Activated CD8-positive, alpha-beta T cell treated with anti-CD3 and anti-CD28 coated beads for 36 hours (primary cell): ENCODE measurements around the gene SHISAL2A. TPM values are rescaled to one million over a fixed set of nuclear protein-coding genes. Genes with fewer than 3 reads are reported as not detected.

Experiments
- ATAC-seq: fragments of 200-7000 bp; cut with Tn5 transposase; one replicate; pipeline ENCODE4 v1.10.0; 2021; ENCODE audit warnings: mild to moderate bottlenecking, moderate library complexity
- CTCF ChIA-PET: fragments of 350-600 bp; sonication (Branson Sonifier 250); formaldehyde crosslinking; loops from one replicate; lab custom pipeline; 2021; ENCODE audit warnings: antibody characterized with exemption; lab: Charles Lee
- POLR2A ChIA-PET: fragments of 350-600 bp; sonication (Branson Sonifier 250); formaldehyde crosslinking; loops from one replicate; lab custom pipeline; 2021; ENCODE audit warnings: antibody characterized with exemption; lab: Charles Lee
- DNase-seq: peaks from one replicate; pipeline ENCODE4 v3.0.0-alpha.2; 2020
- H3K27ac Mint-ChIP-seq: one replicate; pipeline ENCODE4 v1.8.0; 2021; ENCODE audit warnings: mild to moderate bottlenecking, mixed read lengths
- H3K27me3 Mint-ChIP-seq: one replicate; pipeline ENCODE4 v1.8.0; 2021; ENCODE audit warnings: mixed read lengths
- H3K36me3 Mint-ChIP-seq: one replicate; pipeline ENCODE4 v1.8.0; 2021; ENCODE audit warnings: low read depth, mixed read lengths
- H3K4me1 Mint-ChIP-seq: one replicate; pipeline ENCODE4 v1.8.0; 2021; ENCODE audit warnings: low read depth, mixed read lengths
- H3K4me3 Mint-ChIP-seq: one replicate; pipeline ENCODE4 v1.8.0; 2021; ENCODE audit warnings: mild to moderate bottlenecking, moderate library complexity, mixed read lengths
- H3K9me3 Mint-ChIP-seq: one replicate; pipeline ENCODE4 v1.8.0; 2021; ENCODE audit warnings: mixed read lengths
- CTCF ChIP-seq: fragments of 200-600 bp; IDR thresholded peaks from one replicate; pipeline ENCODE4 v1.8.0; 2022; ENCODE audit warnings: antibody characterized with exemption, mild to moderate bottlenecking
- intact Hi-C: fragments of 100-400 bp; cut with micrococcal nuclease; formaldehyde crosslinking; loops from one replicate; pipeline ENCODE4 v1.10.0; 2022
- total RNA-seq, 2 experiments: library from RNA; stranded (reverse); gene quantifications; one replicate each; pipeline ENCODE4 v1.2.3, GENCODE V29; 2021

SHISAL2A gene
- total RNA-seq, 2 experiments from 2014 or later, result 14.6 to 16.2 TPM

- POLR2A ChIA-PET, result no interaction called here
Observed at GRCh38 chr1:52628614-52629324, 4.2 kb upstream of the SHISAL2A start.

GRCh38 chr1:52629325-52629643 is 3.7 kb upstream of the SHISAL2A start:
- ChIA-PET POLR2A (no interaction called here), CTCF (no interaction called here)
- Mint-ChIP-seq H3K27me3 (no peaks in the 10 kb centered on the region), H3K36me3 (peaks cover 7% of the 10 kb centered on the region), H3K27ac (no peak overlapping the region), H3K4me1 (peaks cover 38% of the 10 kb centered on the region), H3K9me3 (no peaks in the 10 kb centered on the region), H3K4me3 (no peak overlapping the region)
- ATAC-seq (no peak), DNase-seq (no peak)
- intact Hi-C loops, result no loop called here
- TF ChIP-seq CTCF, result no peak

More at GRCh38 chr1:52628614-52629324, 4.2 kb upstream of the SHISAL2A start:
- H3K36me3 Mint-ChIP-seq, result peaks cover 9% of the 10 kb centered on the region
- no peak overlapping the region for H3K4me3 Mint-ChIP-seq
- peaks cover 2% of the 10 kb centered on the region for H3K9me3 Mint-ChIP-seq
- H3K27me3 Mint-ChIP-seq, result no peaks in the 10 kb centered on the region
- no peak for TF ChIP-seq CTCF
- ATAC-seq (no peak), DNase-seq (no peak)
- H3K27ac Mint-ChIP-seq, result no peak overlapping the region
- intact Hi-C loops, result no loop called here
- peaks cover 33% of the 10 kb centered on the region for H3K4me1 Mint-ChIP-seq
- CTCF ChIA-PET, result interaction anchor here (1.6 kb wide), 1 partner anchor 52 kb away, joined by 4 read pairs; no protein-coding TSS in a partner anchor

GRCh38 chr1:52629667-52630066 is 3.3 kb upstream of the SHISAL2A start:
- CTCF ChIA-PET, result no interaction called here
- H3K27ac Mint-ChIP-seq, result no peak overlapping the region
- H3K27me3 Mint-ChIP-seq, result no peaks in the 10 kb centered on the region
- no peak overlapping the region for H3K4me3 Mint-ChIP-seq
- TF ChIP-seq CTCF, result no peak
- POLR2A ChIA-PET, result no interaction called here
- DNase-seq (no peak), ATAC-seq (no peak)
- peaks cover 7% of the 10 kb centered on the region for H3K36me3 Mint-ChIP-seq
- no peaks in the 10 kb centered on the region for H3K9me3 Mint-ChIP-seq
- H3K4me1 Mint-ChIP-seq, result peaks cover 42% of the 10 kb centered on the region
- intact Hi-C loops, result no loop called here

- Mint-ChIP-seq H3K36me3 (peaks cover 7% of the 10 kb centered on the region), H3K4me1 (peaks cover 54% of the 10 kb centered on the region), H3K9me3 (no peaks in the 10 kb centered on the region), H3K4me3 (peak overlapping the region; percentile 84), H3K27ac (peak overlapping the region; percentile 95), H3K27me3 (no peaks in the 10 kb centered on the region)
- ATAC-seq (no peak), DNase-seq (peak; percentile 11)
- CTCF ChIA-PET, result interaction anchor here (0.6 to 1.8 kb wide), 3 partner anchors 11 to 69 kb away, joined by 3 to 6 read pairs (median 3); no protein-coding TSS in a partner anchor
- intact Hi-C loops, result no loop called here
- POLR2A ChIA-PET, result interaction anchor here (0.6 to 3.2 kb wide), 12 partner anchors 10 to 228 kb away, joined by 3 to 20 read pairs (median 8); partner anchors contain the start of genes ORC1, PRPF38A and TUT4
- TF ChIP-seq CTCF, result no peak
Observed at GRCh38 chr1:52631759-52632331, 1.1 kb upstream of the SHISAL2A start.

GRCh38 chr1:52633291-52633754 is 355 bp downstream of the SHISAL2A start:
- DNase-seq (peak; percentile 55), ATAC-seq (peak; percentile 4)
- ChIA-PET CTCF (interaction anchor here (1.2 to 1.8 kb wide), 2 partner anchors 32 to 53 kb away, joined by 3 to 6 read pairs; no protein-coding TSS in a partner anchor), POLR2A (interaction anchor here (0.6 to 3.2 kb wide), 17 partner anchors 8 to 373 kb away, joined by 3 to 20 read pairs (median 6); partner anchors contain the start of genes ORC1, PRPF38A and TUT4)
- Mint-ChIP-seq H3K27me3 (no peaks in the 10 kb centered on the region), H3K9me3 (no peaks in the 10 kb centered on the region), H3K36me3 (peaks cover 13% of the 10 kb centered on the region), H3K4me3 (peak overlapping the region; percentile 84), H3K4me1 (peaks cover 64% of the 10 kb centered on the region), H3K27ac (peak overlapping the region; percentile 95)
- intact Hi-C loops, result no loop called here
- no peak for TF ChIP-seq CTCF
